ENCODE results near the gene TCF23. TPM values are rescaled to one million over a fixed set of nuclear protein-coding genes. Genes with fewer than 3 reads are reported as not detected.

Gene TCF23
- total RNA-seq, 2 experiments from 2014 or later = not detected

DNA sequence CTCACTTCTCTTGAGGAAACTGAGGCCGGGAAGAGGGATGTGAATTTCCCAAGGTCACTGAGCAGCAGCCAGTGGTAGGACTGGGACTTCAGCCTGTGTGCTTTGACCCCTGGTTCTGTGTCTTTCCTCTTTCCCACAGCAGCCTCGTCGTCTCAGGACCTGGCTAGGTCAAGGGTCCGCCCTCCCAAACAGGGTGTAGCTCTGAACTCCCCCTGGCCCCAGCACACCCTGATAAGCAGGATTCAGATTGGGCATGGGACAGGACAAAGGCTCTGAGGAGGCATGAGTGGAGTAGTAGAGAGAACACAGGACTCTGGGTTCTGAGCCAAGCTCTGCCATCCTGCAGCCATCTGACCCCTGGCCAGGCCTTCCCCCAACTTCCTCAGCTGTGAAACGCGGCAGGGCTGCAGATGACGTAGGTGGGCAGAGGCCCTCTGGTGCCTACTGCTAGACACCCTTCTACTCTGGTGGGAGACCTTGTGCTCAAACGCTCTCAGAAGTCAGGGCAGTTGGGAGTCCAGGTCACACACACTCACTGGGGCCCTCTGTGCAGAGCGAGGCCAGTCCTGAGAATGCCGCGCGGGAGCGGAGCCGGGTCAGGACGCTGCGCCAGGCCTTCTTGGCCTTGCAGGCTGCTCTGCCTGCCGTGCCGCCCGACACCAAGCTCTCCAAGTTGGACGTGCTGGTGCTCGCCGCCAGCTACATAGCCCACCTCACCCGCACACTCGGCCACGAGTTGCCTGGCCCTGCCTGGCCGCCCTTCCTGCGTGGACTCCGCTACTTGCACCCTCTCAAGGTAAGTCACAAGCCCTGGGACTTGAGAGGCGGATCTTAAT lies 984 bp downstream of the TCF23 start:
- ChIA-PET CTCF (interaction anchor here (0.6 to 1.6 kb wide), 4 partner anchors 14 to 306 kb away, joined by 3 read pairs; no protein-coding TSS in a partner anchor), POLR2A (no interaction called here)
- no peak overlapping the region for H3K4me3 Mint-ChIP-seq
- no peak for DNase-seq
- H3K27ac Mint-ChIP-seq = no peak overlapping the region
- H3K36me3 Mint-ChIP-seq (ENCODE audit: low read depth) = no peaks in the 10 kb centered on the region
- H3K9me3 Mint-ChIP-seq = no peaks in the 10 kb centered on the region
- H3K27me3 Mint-ChIP-seq = peaks cover 2% of the 10 kb centered on the region
- no peaks in the 10 kb centered on the region for H3K4me1 Mint-ChIP-seq

- H3K4me3 Mint-ChIP-seq = no peak overlapping the region
- H3K9me3 Mint-ChIP-seq = no peaks in the 10 kb centered on the region
- no peaks in the 10 kb centered on the region for H3K36me3 Mint-ChIP-seq (ENCODE audit: low read depth)
- no peaks in the 10 kb centered on the region for H3K4me1 Mint-ChIP-seq
- ChIA-PET CTCF (interaction anchor here (0.9 to 2.2 kb wide), 3 partner anchors 12 to 60 kb away, joined by 3 to 6 read pairs (median 3); partner anchors contain the start of gene PRR30), POLR2A (no interaction called here)
- no peak for DNase-seq
- H3K27me3 Mint-ChIP-seq = peaks cover 2% of the 10 kb centered on the region
- no peak overlapping the region for H3K27ac Mint-ChIP-seq
Measured at GRCh38 chr2:27150639-27151230, 1.9 kb downstream of the TCF23 start.

- Mint-ChIP-seq H3K27ac (no peak overlapping the region), H3K36me3 (ENCODE audit: low read depth) (no peaks in the 10 kb centered on the region), H3K27me3 (peaks cover 2% of the 10 kb centered on the region), H3K4me3 (no peak overlapping the region), H3K9me3 (no peaks in the 10 kb centered on the region), H3K4me1 (no peaks in the 10 kb centered on the region)
- POLR2A ChIA-PET = interaction anchor here (0.6 kb wide), 1 partner anchor 129 kb away, joined by 3 read pairs; no protein-coding TSS in a partner anchor
- CTCF ChIA-PET = interaction anchor here (0.7 to 2.2 kb wide), 4 partner anchors 9 to 79 kb away, joined by 3 to 6 read pairs (median 4); no protein-coding TSS in a partner anchor
- DNase-seq = no peak
Measured at GRCh38 chr2:27152102-27152795, 3.4 kb downstream of the TCF23 start.

DNA sequence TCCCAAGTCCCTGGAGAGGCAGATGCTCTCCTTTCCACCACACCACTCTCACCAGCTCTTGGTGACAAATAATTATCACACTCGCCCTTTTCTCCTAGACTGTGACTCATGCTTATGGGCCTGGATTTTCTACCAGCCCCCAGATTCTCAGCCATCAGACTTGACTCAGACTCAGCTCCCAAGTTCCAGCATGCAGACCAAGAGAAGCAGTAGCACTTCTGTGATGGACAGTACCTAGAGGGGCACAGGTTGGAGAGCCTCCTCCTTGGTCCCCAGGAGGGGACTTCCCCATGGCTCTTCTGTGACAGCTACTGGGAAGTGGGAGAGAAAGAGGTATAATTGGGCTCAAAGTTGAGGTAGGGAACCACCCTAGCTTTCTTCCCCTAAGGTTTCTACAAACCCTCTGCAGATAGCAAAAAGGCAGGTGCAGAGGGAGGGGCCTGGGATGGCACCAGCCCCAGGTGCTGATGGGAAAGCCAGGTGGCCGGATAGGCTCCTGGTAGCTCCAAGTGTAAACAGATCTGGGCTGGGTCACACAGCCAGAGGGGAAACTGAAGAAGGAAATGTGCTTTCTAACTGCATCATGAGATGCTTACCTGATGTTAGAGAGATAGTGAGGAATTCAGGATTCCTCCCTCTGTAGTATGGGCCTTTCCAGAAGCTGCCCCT lies 4.1 kb downstream of the TCF23 start:
- DNase-seq = no peak
- Mint-ChIP-seq H3K36me3 (ENCODE audit: low read depth) (no peaks in the 10 kb centered on the region), H3K27ac (no peak overlapping the region), H3K9me3 (no peaks in the 10 kb centered on the region), H3K4me1 (no peaks in the 10 kb centered on the region), H3K4me3 (no peak overlapping the region), H3K27me3 (peaks cover 2% of the 10 kb centered on the region)
- ChIA-PET CTCF (interaction anchor here (1.6 kb wide), 1 partner anchor 44 kb away, joined by 4 read pairs; no protein-coding TSS in a partner anchor), POLR2A (no interaction called here)

- no peak overlapping the region for H3K27ac Mint-ChIP-seq
- ChIA-PET CTCF (interaction anchor here (0.8 to 1.1 kb wide), 3 partner anchors 15 to 97 kb away, joined by 3 to 4 read pairs (median 3); no protein-coding TSS in a partner anchor), POLR2A (no interaction called here)
- DNase-seq = no peak
- H3K4me3 Mint-ChIP-seq = no peak overlapping the region
- H3K4me1 Mint-ChIP-seq = no peaks in the 10 kb centered on the region
- no peaks in the 10 kb centered on the region for H3K36me3 Mint-ChIP-seq (ENCODE audit: low read depth)
- H3K9me3 Mint-ChIP-seq = no peaks in the 10 kb centered on the region
- peaks cover 2% of the 10 kb centered on the region for H3K27me3 Mint-ChIP-seq
Measured at GRCh38 chr2:27154488-27154887, 5.7 kb downstream of the TCF23 start.

DNA sequence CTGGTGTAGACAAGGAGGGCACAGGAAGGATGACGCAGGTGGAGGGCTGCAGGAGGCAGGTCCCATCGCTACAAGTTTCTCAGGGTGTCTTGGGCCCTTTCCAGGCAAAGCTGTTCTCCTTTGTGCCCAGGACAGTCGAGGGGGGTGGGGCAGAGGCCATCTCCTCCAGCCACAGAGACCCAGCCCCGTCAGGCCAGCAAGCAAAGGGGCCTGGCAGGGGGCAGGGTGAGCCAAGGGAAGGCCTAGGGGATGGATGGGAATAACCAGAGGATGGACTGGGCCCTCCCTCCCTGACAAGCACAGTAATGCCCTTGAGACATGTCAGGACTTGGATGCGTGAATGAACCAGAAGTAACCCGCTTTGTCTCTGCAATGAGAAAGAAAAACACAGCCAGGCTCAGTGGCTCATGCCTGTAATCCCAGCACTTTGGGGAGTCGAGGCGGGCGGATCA lies 6.3 kb downstream of the TCF23 start:
- H3K4me3 Mint-ChIP-seq = no peak overlapping the region
- H3K36me3 Mint-ChIP-seq (ENCODE audit: low read depth) = no peaks in the 10 kb centered on the region
- DNase-seq = no peak
- no peaks in the 10 kb centered on the region for H3K4me1 Mint-ChIP-seq
- no peaks in the 10 kb centered on the region for H3K9me3 Mint-ChIP-seq
- POLR2A ChIA-PET = no interaction called here
- H3K27ac Mint-ChIP-seq = no peak overlapping the region
- CTCF ChIA-PET = interaction anchor here (0.8 to 0.9 kb wide), 2 partner anchors 15 to 96 kb away, joined by 3 read pairs; no protein-coding TSS in a partner anchor
- H3K27me3 Mint-ChIP-seq = peaks cover 2% of the 10 kb centered on the region

- DNase-seq = no peak
- no peaks in the 10 kb centered on the region for H3K4me1 Mint-ChIP-seq
- peak overlapping the region; percentile 46 for H3K27ac Mint-ChIP-seq
- ChIA-PET CTCF (interaction anchor here (1.0 to 2.8 kb wide), 3 partner anchors 10 to 356 kb away, joined by 3 to 11 read pairs (median 5); partner anchors contain the start of gene TCF23), POLR2A (no interaction called here)
- H3K27me3 Mint-ChIP-seq = no peaks in the 10 kb centered on the region
- no peak overlapping the region for H3K4me3 Mint-ChIP-seq
- no peaks in the 10 kb centered on the region for H3K36me3 Mint-ChIP-seq (ENCODE audit: low read depth)
- H3K9me3 Mint-ChIP-seq = no peaks in the 10 kb centered on the region
Measured at GRCh38 chr2:27158468-27158867, 9.7 kb downstream of the TCF23 start.

DNA sequence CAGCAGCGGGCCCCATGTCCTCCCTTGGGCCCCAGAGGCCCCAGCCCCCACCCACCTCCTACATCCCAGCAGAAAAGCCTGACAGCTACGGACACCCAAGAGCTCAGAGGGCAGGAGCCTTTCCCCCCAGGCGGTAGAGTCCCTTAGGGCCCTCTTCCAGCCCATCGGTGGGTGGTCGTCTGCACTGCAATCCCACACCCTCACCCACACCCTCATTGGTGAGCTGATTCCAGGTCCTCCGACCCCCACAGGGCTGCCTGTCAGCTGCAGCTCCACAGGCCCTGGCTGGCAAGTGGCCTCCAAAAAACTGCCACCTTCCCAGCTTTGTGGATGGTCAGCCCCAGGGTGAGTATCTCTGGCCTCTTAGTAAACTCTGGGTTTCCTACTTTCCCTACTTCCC lies 10.5 kb downstream of the TCF23 start:
- ChIA-PET POLR2A (no interaction called here), CTCF (interaction anchor here (0.8 to 2.8 kb wide), 4 partner anchors 11 to 355 kb away, joined by 3 to 11 read pairs (median 4); partner anchors contain the start of gene TCF23)
- Mint-ChIP-seq H3K4me1 (no peaks in the 10 kb centered on the region), H3K36me3 (ENCODE audit: low read depth) (no peaks in the 10 kb centered on the region), H3K27me3 (no peaks in the 10 kb centered on the region), H3K4me3 (no peak overlapping the region), H3K9me3 (no peaks in the 10 kb centered on the region), H3K27ac (no peak overlapping the region)
- no peak for DNase-seq

DNA sequence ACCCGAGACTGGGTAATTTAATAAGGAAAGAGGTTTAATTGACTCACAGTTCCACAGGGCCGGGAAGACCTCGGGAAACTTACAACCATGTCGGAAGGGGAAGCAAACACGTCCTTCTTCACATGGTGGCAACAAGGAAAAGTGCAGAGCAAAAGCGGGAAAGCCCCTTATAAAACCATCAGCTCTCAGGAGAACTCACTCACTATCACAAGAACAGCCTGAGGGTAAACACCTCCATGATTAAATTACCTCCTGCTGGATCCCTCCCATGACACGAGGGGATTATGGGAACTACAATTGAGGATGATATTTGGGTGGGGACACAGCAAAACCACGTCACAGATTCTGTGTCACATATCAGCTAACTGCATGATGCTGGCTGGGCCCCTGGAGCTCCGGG lies 11.4 kb downstream of the TCF23 start:
- Mint-ChIP-seq H3K9me3 (no peaks in the 10 kb centered on the region), H3K27ac (no peak overlapping the region), H3K4me1 (no peaks in the 10 kb centered on the region), H3K27me3 (no peaks in the 10 kb centered on the region), H3K4me3 (no peak overlapping the region), H3K36me3 (ENCODE audit: low read depth) (no peaks in the 10 kb centered on the region)
- POLR2A ChIA-PET = interaction anchor here (0.6 kb wide), 1 partner anchor 142 kb away, joined by 3 read pairs; no protein-coding TSS in a partner anchor
- CTCF ChIA-PET = interaction anchor here (1.4 to 1.5 kb wide), 3 partner anchors 10 to 120 kb away, joined by 3 to 6 read pairs (median 3); no protein-coding TSS in a partner anchor
- DNase-seq = no peak

DNA sequence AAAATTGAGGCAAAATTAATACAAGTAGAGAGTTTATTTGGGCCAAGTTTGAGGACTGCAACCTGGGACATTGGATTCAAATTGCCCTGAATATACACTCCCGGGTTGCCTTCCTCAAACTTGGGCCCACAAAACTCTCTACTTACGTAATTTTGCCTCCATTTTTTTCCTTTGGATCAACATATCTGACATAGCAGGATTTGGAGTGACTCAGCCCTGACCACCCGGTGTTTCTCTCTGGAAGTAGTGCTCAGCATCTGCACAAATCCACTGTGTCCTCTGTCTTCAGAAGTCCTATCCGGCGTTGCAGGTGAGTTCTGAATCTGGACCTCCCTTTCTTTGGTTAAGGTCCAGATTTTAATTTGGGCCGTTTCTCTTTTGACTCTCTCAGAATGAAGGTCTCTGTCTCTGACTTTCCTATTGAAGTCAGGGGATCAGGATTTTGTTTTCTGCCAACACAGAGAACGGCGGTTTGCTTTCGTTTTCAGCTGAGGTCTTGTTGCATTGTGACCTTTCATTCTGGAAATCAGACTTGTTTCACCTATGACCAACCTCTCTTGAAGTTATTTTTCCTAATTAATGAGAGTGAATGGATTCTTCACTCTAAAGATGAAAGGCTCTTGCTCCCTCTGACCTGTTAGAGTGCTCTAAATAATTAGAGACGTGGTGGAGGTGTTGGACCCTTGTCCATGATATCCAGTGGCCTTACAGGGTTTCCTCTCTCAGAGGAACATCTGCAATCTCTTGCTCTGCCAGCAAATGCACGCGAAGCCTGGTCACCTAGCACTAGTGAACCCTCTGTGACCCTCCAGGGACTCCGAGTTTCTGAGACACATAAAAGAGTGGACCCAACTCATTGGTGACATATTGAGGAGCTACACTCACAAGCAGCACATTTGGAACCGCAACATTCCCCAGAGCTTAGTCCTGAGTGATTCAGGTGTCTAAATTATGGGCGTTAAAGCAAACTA lies 13.6 kb downstream of the TCF23 start:
- no peak overlapping the region for H3K4me3 Mint-ChIP-seq
- H3K9me3 Mint-ChIP-seq = no peaks in the 10 kb centered on the region
- no peak overlapping the region for H3K27ac Mint-ChIP-seq
- H3K36me3 Mint-ChIP-seq (ENCODE audit: low read depth) = no peaks in the 10 kb centered on the region
- H3K4me1 Mint-ChIP-seq = peaks cover 5% of the 10 kb centered on the region
- no peak for DNase-seq
- CTCF ChIA-PET = no interaction called here
- POLR2A ChIA-PET = no interaction called here
- no peaks in the 10 kb centered on the region for H3K27me3 Mint-ChIP-seq

GRCh38 chr2:27164960-27165763 lies 16.4 kb downstream of the TCF23 start:
- CTCF ChIA-PET = no interaction called here
- Mint-ChIP-seq H3K4me1 (peaks cover 7% of the 10 kb centered on the region), H3K9me3 (no peaks in the 10 kb centered on the region), H3K4me3 (no peak overlapping the region), H3K27me3 (peaks cover 4% of the 10 kb centered on the region), H3K36me3 (ENCODE audit: low read depth) (no peaks in the 10 kb centered on the region), H3K27ac (no peak overlapping the region)
- POLR2A ChIA-PET = no interaction called here
- no peak for DNase-seq
